NB4 (cell line): Measurements from ENCODE around the gene TSEN54.

Source experiments
- CTCF ChIP-seq: IDR thresholded peaks from one replicate; pipeline ENCODE4 v1.5.1; 2012; ENCODE audit warnings: low read depth, low read length
- TF ChIP-seq, protein P1 (sequence below): IDR thresholded peaks from 2 replicates; pipeline ENCODE4 v1.6.1; 2011; ENCODE audit warnings: low read depth, low read length

- no peak for TF ChIP-seq CTCF
- TF ChIP-seq, protein P1, sequence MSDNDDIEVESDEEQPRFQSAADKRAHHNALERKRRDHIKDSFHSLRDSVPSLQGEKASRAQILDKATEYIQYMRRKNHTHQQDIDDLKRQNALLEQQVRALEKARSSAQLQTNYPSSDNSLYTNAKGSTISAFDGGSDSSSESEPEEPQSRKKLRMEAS, result no peak
Measured at GRCh38 chr17:75511610-75512575, 4.4 kb upstream of the TSEN54 start.
